Measurements from ENCODE around the gene RRBP1.

- TF ChIP-seq CTCF (IDR thresholded peaks at IDR 0.05; ENCODE audit: low read length) (peak; percentile 14; the same call in 1 of the 2 replicates), EZH2 (optimal IDR thresholded peaks at IDR 0.05; ENCODE audit: low read depth, low read length) (no peak)
Observed at GRCh38 chr20:17721802-17722486, 39.9 kb upstream of the RRBP1 start.
